GM21786 (cell line): ENCODE results near the gene EEPD1.

Source experiments
- ATAC-seq: cut with Tn5 transposase; IDR thresholded peaks from one replicate; pipeline ENCODE4 v1.9.1; 2021; ENCODE audit not compliant: unreplicated experiment

The EEPD1 gene

DNA sequence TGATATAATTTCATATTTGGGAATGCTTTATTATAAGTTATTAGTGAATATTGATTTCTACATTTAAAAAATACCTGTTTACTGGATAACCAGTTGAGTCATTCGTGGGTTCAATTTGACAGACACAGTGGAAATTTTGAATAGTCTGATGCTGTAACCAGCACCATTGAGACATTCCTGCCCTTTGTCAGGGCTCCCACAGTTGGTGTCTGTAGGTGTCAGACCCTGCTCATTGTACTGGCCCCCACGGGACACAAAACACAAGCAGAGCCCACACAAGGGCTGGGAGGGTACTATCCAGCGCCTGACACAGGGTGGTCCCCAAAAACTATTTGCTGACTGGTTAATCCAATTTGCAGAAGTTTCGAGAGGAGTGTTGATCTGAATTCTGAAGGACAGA is 35.9 kb downstream of the EEPD1 start:
- no peak for ATAC-seq

DNA sequence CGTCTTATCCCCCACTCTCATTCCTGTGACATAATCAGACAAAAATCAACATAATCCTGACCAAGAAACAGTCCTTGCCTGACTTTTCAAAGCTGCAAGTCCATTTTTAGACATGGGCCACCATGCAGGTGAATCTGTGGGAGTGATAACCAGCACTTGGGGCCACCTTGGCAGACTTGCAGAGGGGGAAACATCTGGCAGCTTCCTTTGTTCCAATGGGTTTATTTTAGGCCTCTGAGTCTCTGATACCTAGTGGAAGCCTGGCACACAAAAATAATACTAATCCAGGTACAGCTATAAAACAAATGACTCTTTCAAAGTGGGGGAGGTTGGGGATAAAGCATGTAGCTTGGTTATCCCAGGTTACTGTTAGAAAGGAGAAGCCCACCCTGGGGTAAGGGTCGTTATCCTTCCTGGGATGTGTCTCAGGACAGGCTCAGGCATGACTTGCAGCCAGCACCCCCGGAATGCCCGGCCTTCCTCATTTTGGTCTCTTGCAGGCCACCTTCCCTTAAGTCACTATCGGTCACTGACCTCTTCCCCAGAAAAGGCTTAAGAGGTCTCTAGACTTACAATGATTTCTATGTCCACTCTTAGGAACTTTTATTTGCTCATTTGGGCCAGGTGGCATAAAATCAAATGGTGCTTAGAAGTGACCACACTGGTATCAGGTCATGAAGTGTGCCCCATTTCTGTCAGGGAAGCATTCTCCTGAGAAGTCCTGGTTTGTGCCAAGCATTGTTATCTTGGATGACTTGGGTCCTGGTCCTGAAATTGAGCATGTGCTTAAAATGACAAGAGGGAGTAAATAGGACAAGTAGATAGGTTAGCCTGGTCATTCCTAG is 37.6 kb downstream of the EEPD1 start:
- ATAC-seq: no peak

GRCh38 chr7:36191292-36191920 is 38.4 kb downstream of the EEPD1 start:
- no peak for ATAC-seq

DNA sequence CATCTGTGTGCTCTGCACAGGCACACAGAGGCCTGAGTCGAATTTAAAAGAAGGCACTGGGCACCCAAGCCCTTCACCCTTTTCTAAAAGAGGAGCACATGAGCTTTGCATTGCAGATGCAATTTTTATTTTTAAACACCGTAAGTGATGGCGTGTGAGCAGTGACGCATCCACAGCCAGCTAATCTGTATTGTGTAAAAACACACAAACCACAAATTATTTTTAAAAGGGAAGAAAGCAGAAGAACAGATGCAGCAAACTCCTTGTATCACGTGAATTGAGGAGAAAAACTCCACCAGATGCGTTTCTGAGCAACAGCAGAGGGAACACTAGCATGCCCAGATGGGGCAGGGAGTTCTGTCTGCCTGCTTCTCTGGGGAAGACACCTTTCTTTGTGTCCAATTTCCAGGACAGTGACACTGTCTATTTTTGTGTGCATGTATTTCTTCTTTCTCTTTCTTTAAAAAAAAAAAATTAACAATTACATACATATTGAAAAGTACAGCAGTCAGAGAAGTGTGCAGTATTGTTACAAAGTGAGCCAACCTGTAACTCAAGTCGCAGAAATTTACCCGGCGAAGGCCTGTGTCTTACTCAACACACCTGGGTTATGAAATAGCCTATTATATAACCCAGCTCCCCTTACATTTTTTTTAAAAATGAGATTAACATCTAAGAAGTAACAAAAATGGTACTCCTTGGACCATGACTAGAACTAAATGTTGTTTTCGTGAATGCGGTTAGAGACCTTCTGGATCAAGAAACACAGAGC is 39.2 kb downstream of the EEPD1 start:
- peak; percentile 52 for ATAC-seq

DNA sequence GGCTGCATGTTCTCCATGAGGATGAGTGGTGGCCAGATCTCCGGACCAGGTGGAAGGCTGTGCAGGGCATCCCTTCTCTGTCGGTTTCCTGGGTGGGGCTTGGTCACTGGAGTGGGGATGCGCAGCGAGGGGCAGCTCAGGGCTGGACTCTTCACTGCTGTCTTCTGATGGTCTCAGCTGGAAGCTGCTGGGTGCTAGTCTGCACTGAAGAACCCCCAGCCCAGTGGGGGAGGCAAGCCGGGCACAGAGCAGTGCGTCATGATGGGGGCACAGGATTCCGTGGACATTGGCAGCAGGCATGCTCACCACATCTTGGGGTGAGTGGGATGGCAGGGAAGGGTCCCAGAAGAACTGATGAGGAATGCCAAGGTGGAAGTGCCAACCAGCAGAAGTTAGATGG is 39.8 kb downstream of the EEPD1 start:
- no peak for ATAC-seq

DNA sequence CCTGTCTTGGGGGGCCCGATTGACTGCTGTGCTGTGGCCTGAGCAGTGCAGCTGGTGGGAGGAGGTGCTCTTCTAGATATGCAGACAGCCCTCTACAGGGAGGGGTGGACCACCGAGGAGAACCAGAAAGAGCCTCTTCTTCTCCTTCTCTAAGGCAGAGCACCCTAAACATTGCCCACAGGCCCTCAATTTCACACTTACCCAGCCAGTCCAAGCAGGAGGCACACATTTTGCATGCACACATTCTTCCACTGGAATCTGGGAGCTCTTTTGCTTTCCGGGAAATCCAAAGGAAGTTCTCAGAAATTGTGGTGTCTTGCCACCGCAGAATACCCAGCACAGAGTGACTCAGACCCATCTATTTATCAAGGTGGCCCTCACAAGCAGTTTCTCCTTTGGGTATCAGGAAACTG is 45.8 kb downstream of the EEPD1 start:
- ATAC-seq: no peak

DNA sequence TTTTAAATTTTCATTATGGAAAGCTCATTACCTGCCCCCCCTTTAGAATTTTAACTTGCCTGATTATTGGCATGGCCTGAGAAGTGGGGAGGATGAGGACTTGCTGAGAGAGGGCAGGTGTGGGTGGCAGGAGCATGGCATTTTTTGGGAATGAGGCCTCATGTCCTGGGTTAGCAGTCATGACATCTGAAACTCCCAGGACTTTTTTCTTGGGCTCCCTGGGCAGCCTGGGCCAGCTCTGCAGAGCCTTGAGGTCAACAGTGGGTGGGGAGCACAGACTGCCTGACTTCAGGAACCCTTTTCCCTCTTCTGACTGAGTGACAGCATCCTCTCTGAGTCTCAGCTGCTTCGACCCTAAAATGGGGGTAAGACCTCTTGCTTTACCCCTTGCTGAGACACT is 46.3 kb downstream of the EEPD1 start:
- no peak for ATAC-seq

DNA sequence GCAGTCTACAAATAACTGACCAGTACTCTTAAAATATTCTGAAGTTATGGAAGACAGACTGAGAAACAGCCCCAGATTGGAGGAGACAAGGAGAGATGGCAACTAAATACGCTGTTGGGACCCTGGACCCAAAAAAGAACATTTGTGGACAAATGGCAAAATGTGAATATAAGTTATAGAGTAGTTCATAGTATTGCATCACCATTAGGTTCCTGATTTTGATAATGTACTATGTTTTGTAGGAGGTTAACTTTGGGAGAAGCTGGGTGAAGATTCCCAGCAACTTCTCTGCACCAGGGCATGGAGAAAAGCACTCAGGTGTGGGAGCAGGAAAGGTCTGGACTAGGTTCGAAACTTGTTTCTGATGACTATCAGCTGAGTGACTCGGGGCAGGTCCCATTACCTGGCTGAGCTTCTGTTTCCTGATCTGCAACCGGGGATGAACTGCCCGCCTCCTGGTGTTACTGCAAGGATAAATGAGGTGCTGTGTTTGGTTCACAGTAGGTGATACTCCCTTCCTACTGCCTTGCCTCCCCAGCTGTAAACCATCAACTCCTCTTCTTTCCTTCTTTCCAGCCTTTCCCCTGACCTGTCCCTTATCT is 48.2 kb downstream of the EEPD1 start:
- ATAC-seq: no peak

- no peak for ATAC-seq
These were observed 49.3 kb downstream of the EEPD1 start for GRCh38 chr7:36202398-36202797.

- no peak for ATAC-seq
These were observed 50.2 kb downstream of the EEPD1 start for GRCh38 chr7:36203071-36203790.

DNA sequence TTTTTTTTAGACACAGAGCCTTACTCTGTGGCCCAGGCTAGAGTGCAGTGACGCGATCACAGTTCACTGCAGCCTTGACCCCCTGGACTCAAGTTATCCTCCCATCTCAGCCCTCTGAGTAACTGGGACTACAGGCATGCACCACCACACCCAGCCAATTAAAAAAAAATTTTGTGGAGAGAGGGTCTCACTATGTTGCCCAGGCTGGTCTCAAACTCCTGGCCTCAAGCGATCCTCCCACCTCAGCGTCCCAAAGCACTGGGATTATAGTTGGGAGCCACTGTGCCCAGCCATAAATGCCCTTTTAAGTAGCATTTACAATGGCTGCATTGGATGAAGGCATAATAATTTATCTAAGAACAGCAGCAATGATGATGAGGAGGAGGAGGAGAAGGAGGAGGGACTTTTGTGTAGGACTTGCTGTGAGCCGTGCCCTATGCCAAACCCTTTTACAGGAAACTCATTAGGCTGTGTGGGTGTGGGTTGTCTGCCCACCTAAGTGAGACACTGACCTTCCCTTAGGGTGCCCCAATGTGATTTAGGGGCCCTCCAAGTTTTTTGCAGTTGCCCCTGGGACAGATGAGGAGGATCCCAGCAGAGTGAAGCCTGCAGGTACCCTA is 51.1 kb downstream of the EEPD1 start:
- no peak for ATAC-seq

DNA sequence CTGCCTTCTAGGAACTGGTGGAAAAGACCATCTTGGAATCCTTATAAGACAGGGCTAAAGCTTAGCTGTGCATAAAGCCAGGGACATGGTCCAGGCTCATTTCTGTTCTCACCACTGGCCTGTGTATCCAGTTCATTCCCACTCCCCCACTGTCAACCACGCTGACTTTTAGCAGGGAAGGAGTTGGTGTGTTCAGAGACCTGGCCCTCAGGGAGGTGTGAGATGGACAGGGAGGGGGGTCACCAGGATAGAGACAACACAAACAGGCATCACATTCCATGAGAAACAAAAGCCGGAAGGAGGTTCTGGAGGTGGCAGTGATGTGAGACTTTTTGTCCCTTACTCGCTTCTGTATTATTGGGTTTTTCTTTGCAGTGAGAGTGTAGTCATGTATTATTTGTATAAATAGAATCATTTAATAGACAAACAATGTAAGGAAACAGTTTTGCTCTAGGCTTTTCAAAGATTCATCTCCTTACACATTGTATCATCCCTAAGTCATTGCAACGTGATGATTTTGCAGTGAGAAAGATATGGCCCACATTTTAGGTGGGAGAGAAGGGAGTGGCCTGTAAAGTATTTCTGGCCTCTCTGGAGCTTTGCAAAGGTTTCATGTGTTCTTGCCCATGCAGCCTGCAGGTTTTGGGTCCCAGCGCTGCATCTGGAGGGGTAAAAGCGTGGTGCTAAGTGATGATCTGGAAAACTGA is 52.0 kb downstream of the EEPD1 start:
- no peak for ATAC-seq

GRCh38 chr7:36205803-36206202 is 52.7 kb downstream of the EEPD1 start:
- no peak for ATAC-seq

GRCh38 chr7:36207451-36208291 is 54.6 kb downstream of the EEPD1 start:
- ATAC-seq: no peak

DNA sequence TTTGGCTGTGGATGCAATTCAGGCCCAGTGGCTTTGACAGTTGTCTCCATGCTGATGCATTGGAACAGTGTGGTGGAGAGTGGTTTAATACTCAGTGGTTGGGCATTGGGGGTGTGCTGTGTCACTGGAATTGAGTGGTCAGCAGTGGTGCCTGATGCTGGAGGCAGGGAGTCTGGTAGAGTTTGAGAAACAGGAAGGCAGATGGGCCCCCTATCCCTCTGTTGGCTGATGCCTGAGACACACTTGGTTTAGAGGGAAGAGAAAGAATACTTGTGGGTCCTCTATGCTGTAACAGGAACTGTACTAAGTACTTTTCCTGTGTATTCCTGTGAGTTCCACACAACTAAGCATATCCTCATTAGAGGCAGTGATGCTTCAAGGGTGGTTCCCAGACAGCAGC is 55.4 kb downstream of the EEPD1 start:
- no peak for ATAC-seq

- no peak for ATAC-seq
These were observed 56.2 kb downstream of the EEPD1 start for GRCh38 chr7:36208997-36209813.

DNA sequence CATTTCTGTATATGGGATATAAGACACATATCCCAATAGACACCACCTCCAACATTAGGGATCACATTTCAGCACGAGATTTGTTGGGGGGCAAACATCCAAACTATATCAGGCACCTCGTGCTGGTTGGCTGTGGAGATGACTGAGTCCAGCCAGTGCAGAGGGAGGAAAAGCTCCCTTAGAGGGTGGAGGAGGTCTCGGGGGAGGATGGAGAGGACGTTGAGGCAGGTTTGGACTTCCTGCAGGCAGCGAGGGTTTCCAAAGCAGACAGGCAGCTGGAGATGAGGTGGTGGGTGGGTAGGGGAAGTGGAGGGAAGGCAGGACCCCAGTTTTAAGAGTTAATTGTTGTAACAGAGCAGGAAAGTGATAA is 56.7 kb downstream of the EEPD1 start:
- ATAC-seq: no peak

DNA sequence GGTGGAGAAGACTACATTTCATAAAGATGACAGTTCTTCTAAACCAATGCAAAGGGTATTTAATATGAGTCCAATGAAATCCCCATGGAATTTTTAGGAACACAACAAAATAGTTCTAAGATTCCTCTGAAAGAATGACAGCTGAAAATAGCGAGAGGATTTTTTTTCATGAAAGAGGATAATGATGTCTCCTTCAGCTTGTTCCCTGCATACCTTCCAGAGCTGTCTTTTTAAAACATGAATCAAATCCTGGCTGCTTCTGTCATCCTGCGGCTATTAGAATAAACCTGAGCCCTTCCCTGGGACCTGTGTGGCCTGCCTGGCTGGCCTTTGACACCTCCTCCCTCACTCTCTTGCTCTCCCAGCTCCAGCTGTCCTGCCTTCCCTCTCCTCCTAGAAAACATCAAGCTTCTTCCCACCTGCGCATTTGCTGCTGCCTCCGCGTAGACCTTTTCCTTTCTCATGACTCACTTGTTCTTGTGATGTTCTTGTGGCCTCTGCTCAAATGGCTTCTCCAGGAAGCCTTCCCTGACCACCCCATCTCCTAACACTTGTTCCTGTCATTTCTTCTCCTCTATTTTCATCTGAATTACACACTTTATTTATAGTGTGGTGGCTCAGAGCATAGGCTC is 57.4 kb downstream of the EEPD1 start:
- no peak for ATAC-seq
